Left ventricle myocardium inferior (tissue), 1 donor: ENCODE results near the gene ZNF101. TPM values are rescaled to one million over a fixed set of nuclear protein-coding genes. Genes with fewer than 3 reads are reported as not detected.

Source experiments
- DNase-seq: peaks from one replicate; pipeline ENCODE4 v3.0.0-alpha.2; 2020
- H3K27ac ChIP-seq: fragments of 200-600 bp; replicated peaks from 2 replicates; pipeline ENCODE4 v1.8.0; 2021
- H3K27me3 ChIP-seq: fragments of 200-600 bp; 2 replicates; pipeline ENCODE4 v1.8.0; 2021; ENCODE audit warnings: low read depth
- H3K36me3 ChIP-seq: fragments of 200-600 bp; 2 replicates; pipeline ENCODE4 v1.8.0; 2021
- H3K4me1 ChIP-seq: fragments of 200-600 bp; 2 replicates; pipeline ENCODE4 v1.8.0; 2021
- H3K4me3 ChIP-seq: fragments of 200-600 bp; 2 replicates; pipeline ENCODE4 v1.8.0; 2021; ENCODE audit warnings: mild to moderate bottlenecking, moderate library complexity
- H3K9me3 ChIP-seq: fragments of 200-600 bp; replicated peaks from 2 replicates; pipeline ENCODE4 v1.8.0; 2021
- CTCF ChIP-seq: fragments of 200-600 bp; IDR thresholded peaks from 2 replicates; pipeline ENCODE4 v1.8.0; 2021; ENCODE audit warnings: antibody characterized with exemption, mild to moderate bottlenecking, borderline replicate concordance
- intact Hi-C: fragments of 100-400 bp; cut with micrococcal nuclease; formaldehyde crosslinking; loops from one replicate; pipeline ENCODE4 v1.11.0; 2022
- long read RNA-seq: library from polyadenylated mRNA; unstranded; transcript quantifications from one replicate; pipeline ENCODE4 v2.0.0, GENCODE V29; 2021
- total RNA-seq: library from RNA; stranded (reverse); fragmentation: NEBNext Ultra II Directional; extraction: Animal tissue kit (Norgen Biotek cat#: 25700); gene quantifications from one replicate; pipeline ENCODE4 v1.2.1, GENCODE V29; 2021
- donor health status: DM: no; HTN: yes; CAD: no; lungs with severe emphysema.

ZNF101 gene
- total RNA-seq = 4.2 TPM
- long read RNA-seq = 0 reads

DNA sequence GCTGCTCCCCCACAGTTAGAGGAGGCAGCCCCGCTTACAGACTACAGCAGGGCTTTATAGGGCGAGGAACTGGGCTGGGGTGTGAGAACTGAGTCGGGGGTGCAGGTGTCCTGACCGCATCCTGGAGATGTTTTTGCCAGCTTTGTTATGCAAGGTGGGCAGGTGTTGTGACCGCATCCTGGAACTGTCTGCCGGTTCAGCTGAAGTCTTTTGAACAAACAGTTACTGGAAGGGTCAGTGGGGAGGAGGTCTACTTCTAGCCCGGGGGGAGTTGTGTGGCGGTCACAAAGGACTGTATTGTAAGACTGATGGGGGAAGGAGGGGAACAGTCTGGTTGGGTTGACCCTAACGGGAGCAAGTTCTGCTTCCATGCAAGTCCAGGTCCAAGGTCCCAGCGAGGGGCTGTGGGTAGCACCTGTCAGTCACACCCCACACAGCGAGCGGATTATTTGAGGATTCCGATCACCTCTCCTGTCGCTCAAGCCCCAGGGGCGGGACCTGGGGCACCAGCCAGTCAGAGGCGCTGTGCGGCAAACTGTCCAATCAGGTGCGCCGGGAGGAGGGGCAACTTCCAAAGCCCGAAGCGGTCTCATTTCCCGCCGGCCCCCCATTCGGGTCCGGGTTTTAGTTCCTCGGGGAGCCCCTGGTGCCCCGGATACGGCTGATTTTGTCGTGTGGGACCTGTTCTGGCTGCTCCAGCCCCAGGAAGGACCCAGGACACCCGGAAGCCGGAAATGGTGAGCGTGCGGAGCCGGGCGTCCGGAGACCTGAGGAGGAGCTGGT is at the start of gene ZNF101:
Gene ZNF101 (plus strand): TSS at position 610 of the 783 bp plus-strand sequence. CDS start 125 bp downstream, at position 735.
- H3K9me3 ChIP-seq = no peaks in the 10 kb centered on the region
- peaks cover 6% of the 10 kb centered on the region for H3K36me3 ChIP-seq
- peak; percentile 93 for DNase-seq
- peaks cover 28% of the 10 kb centered on the region for H3K4me1 ChIP-seq
- peak within 1 kb of the TSS; percentile 79 for H3K4me3 ChIP-seq
- no peaks in the 10 kb centered on the region for H3K27me3 ChIP-seq
- intact Hi-C loops = no loop called here
- H3K27ac ChIP-seq = peak within 1 kb of the TSS; percentile 77
- TF ChIP-seq CTCF = no peak

GRCh38 chr19:19619181-19619848 is 49.3 kb upstream of the ZNF101 start:
- Histone ChIP-seq H3K4me3 (peak overlapping the region; percentile 57), H3K27ac (no peak overlapping the region), H3K4me1 (peaks cover 8% of the 10 kb centered on the region), H3K27me3 (peaks cover 70% of the 10 kb centered on the region), H3K9me3 (no peaks in the 10 kb centered on the region), H3K36me3 (no peaks in the 10 kb centered on the region)
- TF ChIP-seq CTCF = no peak
- intact Hi-C loops = no loop called here
- DNase-seq = no peak

DNA sequence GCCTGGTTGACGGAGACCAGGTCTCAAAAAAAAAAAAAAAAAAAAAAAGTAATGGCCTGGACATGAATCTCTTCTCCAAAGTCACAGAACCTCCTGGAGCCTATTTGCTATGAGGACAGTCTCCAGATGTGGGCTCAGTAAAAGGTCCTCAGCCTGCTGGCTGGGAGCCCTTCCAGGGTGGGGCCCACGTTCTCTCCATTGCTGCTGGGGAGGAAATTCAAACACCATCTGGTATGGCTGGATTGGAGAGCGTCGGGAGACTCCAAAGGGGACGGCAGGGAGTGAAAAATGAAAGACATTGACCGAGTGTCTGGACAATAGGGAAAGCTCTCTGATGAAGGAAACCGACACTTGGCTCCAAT is 48.8 kb upstream of the ZNF101 start:
- Histone ChIP-seq H3K9me3 (no peaks in the 10 kb centered on the region), H3K4me3 (no peak overlapping the region), H3K27me3 (peaks cover 65% of the 10 kb centered on the region), H3K36me3 (no peaks in the 10 kb centered on the region), H3K27ac (no peak overlapping the region), H3K4me1 (peaks cover 8% of the 10 kb centered on the region)
- DNase-seq = no peak
- TF ChIP-seq CTCF = no peak
- intact Hi-C loops = no loop called here

DNA sequence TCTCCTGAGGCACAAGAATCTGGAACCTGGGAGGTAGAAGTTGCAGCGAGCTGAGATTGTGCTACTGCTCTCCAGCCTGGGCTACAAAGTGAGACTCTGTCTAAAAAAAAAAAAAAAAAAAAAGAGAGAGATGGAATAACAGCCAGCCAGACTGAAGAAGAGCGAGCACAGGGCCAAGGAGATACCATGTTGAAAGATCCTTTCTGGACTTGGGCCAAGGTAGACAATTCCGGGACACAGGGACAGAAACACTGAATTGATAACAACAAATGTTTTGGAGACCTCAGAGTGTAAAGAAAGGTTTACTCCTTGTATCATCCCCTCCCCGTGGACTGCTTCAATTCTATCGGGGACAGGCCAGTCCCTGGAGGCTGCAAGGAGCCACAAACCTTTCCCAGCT is 45.3 kb upstream of the ZNF101 start:
- no peaks in the 10 kb centered on the region for H3K9me3 ChIP-seq
- intact Hi-C loops = no loop called here
- H3K27ac ChIP-seq = no peak overlapping the region
- no peaks in the 10 kb centered on the region for H3K36me3 ChIP-seq
- no peak for DNase-seq
- H3K4me1 ChIP-seq = peaks cover 15% of the 10 kb centered on the region
- H3K4me3 ChIP-seq = no peak overlapping the region
- H3K27me3 ChIP-seq = peaks cover 55% of the 10 kb centered on the region
- no peak for TF ChIP-seq CTCF

GRCh38 chr19:19624032-19624570 is 44.5 kb upstream of the ZNF101 start:
- H3K4me1 ChIP-seq = peaks cover 16% of the 10 kb centered on the region
- intact Hi-C loops = no loop called here
- no peak overlapping the region for H3K27ac ChIP-seq
- no peaks in the 10 kb centered on the region for H3K9me3 ChIP-seq
- no peak for DNase-seq
- H3K27me3 ChIP-seq = peaks cover 54% of the 10 kb centered on the region
- no peak for TF ChIP-seq CTCF
- H3K36me3 ChIP-seq = no peaks in the 10 kb centered on the region
- H3K4me3 ChIP-seq = no peak overlapping the region
